ENCODE results near the gene OR1J2.

GRCh38 chr9:122498883-122499288 lies 11.7 kb upstream of the OR1J2 start:
- TF ChIP-seq CTCF (IDR thresholded peaks at IDR 0.05) = peak; percentile 42 to 60 (median 54)
- TF ChIP-seq POLR2A (IDR thresholded peaks at IDR 0.05) = no peak
